H1 (cell line): Measurements from ENCODE around the gene IMPDH1. TPM values are rescaled to one million over a fixed set of nuclear protein-coding genes. Genes with fewer than 3 reads are reported as not detected.
A peak's percentile ranks its signal among the peaks of the same experiment; 100 is the strongest.

Experiments
- CTCF ChIA-PET: fragments of 300-600 bp; sonication (Branson Sonifier 250); formaldehyde crosslinking; loops from one replicate; lab custom pipeline; 2021; ENCODE audit not compliant: partially characterized antibody; lab: Charles Lee
- POLR2A ChIA-PET: fragments of 300-600 bp; sonication (Branson Sonifier 250); formaldehyde crosslinking; loops from one replicate; lab custom pipeline; 2021; ENCODE audit warnings: inconsistent platforms; ENCODE audit not compliant: partially characterized antibody; lab: Charles Lee
- DNase-seq, 2 experiments: peaks; one replicate each; pipeline versions ENCODE4 v3.0.0 to v3.0.0-alpha.2; 2010 to 2022; ENCODE audit warnings: low spot score in 2 of 2, low read depth in 1 of 2, mixed read lengths in 1 of 2
- FAIRE-seq: peaks from 2 replicates; lab custom pipeline; 2011; peaks lifted over from hg19 to GRCh38; lab: Jason Lieb, UNC
- H2AFZ ChIP-seq: 2 replicates; pipeline ENCODE4 v1.8.1; 2012; ENCODE audit warnings: low read length, inconsistent platforms
- H2AK5ac ChIP-seq: 2 replicates; pipeline ENCODE4 v1.6.1; 2013; ENCODE audit warnings: low read depth, low read length
- H2BK120ac ChIP-seq: replicated peaks from 2 replicates; pipeline ENCODE3; 2013; ENCODE audit warnings: low read depth, low read length, inconsistent platforms
- H2BK12ac ChIP-seq: 2 replicates; pipeline ENCODE4 v1.6.1; 2013; ENCODE audit warnings: low read depth, low read length
- H2BK15ac ChIP-seq: 2 replicates; pipeline ENCODE4 v1.6.1; 2013; ENCODE audit warnings: low read length
- H2BK20ac ChIP-seq: 2 replicates; pipeline ENCODE4 v1.6.1; 2013; ENCODE audit warnings: low read length
- H2BK5ac ChIP-seq: 2 replicates; pipeline ENCODE4 v1.6.1; 2013; ENCODE audit warnings: low read depth, low read length
- H3K14ac ChIP-seq: 2 replicates; pipeline ENCODE4 v1.6.1; 2013; ENCODE audit warnings: inconsistent platforms; ENCODE audit not compliant: insufficient read length
- H3K18ac ChIP-seq: 2 replicates; pipeline ENCODE4 v1.6.1; 2013; ENCODE audit warnings: low read length; ENCODE audit errors: extremely low read depth
- H3K23ac ChIP-seq: 2 replicates; pipeline ENCODE4 v1.6.1; 2013; ENCODE audit warnings: inconsistent platforms; ENCODE audit not compliant: insufficient read length
- H3K23me2 ChIP-seq: 2 replicates; pipeline ENCODE4 v1.6.1; 2013; ENCODE audit warnings: low read depth, low read length
- H3K27ac ChIP-seq: 2 replicates; pipeline ENCODE4 v1.6.1; 2011; ENCODE audit warnings: low read depth, low read length, inconsistent platforms
- H3K27me3 ChIP-seq, 4 experiments: replicated peaks in 1 of 4; 1 replicate in 1 of 4; 2 replicates in 3 of 4; pipeline versions ENCODE4 v1.6.1 to v1.8.1; 2011 to 2013; ENCODE audit warnings: low read length in 3 of 4, mild to moderate bottlenecking in 3 of 4, inconsistent platforms in 2 of 4, mixed read lengths in 2 of 4, moderate library complexity in 1 of 4; ENCODE audit not compliant: control insufficient read depth in 3 of 4, insufficient read depth in 3 of 4; ENCODE audit errors: extremely low read depth in 1 of 4
- H3K36me3 ChIP-seq, 4 experiments: 2 replicates each; pipeline versions ENCODE4 v1.6.1 to v1.8.1; 2011 to 2013; ENCODE audit warnings: mild to moderate bottlenecking in 4 of 4, low read length in 3 of 4, moderate library complexity in 2 of 4, control low read depth in 1 of 4, inconsistent platforms in 1 of 4; ENCODE audit not compliant: insufficient read depth in 4 of 4, control insufficient read depth in 2 of 4
- H3K4ac ChIP-seq: replicated peaks from 2 replicates; pipeline ENCODE3; 2013; ENCODE audit warnings: low read length, low read depth, mixed read lengths, inconsistent platforms; ENCODE audit not compliant: insufficient read length
- H3K4me1 ChIP-seq, 4 experiments: replicated peaks in 1 of 4; 1 replicate in 1 of 4; 2 replicates in 3 of 4; pipeline versions ENCODE4 v1.6.1 to v1.8.1; 2011 to 2013; ENCODE audit warnings: low read length in 3 of 4, inconsistent platforms in 2 of 4, mixed read lengths in 1 of 4; ENCODE audit not compliant: insufficient read depth in 4 of 4, control insufficient read depth in 3 of 4
- H3K4me2 ChIP-seq, 2 experiments: 2 replicates each; pipeline versions ENCODE4 v1.6.1 to v1.8.1; 2011 to 2013; ENCODE audit warnings: low read depth in 2 of 2, low read length in 2 of 2, control low read depth in 1 of 2, inconsistent platforms in 1 of 2, mild to moderate bottlenecking in 1 of 2; ENCODE audit not compliant: insufficient read depth in 1 of 2
- H3K4me3 ChIP-seq, 4 experiments: fragments of 200-600, 300-600 bp in 1 of 4; sonication (generic), shearing (Covaris generic), sonication (Bioruptor Twin) in 1 of 4; 2 replicates each; pipeline versions ENCODE4 v1.5.1 to v1.8.1; 2011 to 2016; ENCODE audit warnings: low read length in 4 of 4, low read depth in 3 of 4, control low read depth in 2 of 4, inconsistent platforms in 2 of 4, mild to moderate bottlenecking in 2 of 4, mixed read lengths in 1 of 4, moderate library complexity in 1 of 4; ENCODE audit not compliant: insufficient read depth in 2 of 4; ENCODE audit errors: extremely low read depth in 1 of 4
- H3K56ac ChIP-seq: replicated peaks from 2 replicates; pipeline ENCODE3; 2013; ENCODE audit warnings: low read depth, mild to moderate bottlenecking, mixed read lengths, low read length, inconsistent platforms; ENCODE audit not compliant: insufficient read length
- H3K79me1 ChIP-seq: 2 replicates; pipeline ENCODE4 v1.6.1; 2013; ENCODE audit warnings: low read depth, low read length, control low read depth
- H3K79me2 ChIP-seq, 2 experiments: 2 replicates each; pipeline versions ENCODE4 v1.6.1 to v1.8.1; 2012 to 2013; ENCODE audit warnings: low read length in 2 of 2, mild to moderate bottlenecking in 2 of 2, inconsistent platforms in 1 of 2; ENCODE audit not compliant: insufficient read depth in 2 of 2, control insufficient read depth in 1 of 2
- H3K9ac ChIP-seq, 4 experiments: replicated peaks in 1 of 4; 1 replicate in 1 of 4; 2 replicates in 3 of 4; pipeline versions ENCODE4 v1.6.1 to v1.8.1; 2011 to 2013; ENCODE audit warnings: low read depth in 3 of 4, low read length in 3 of 4, control low read depth in 2 of 4, mild to moderate bottlenecking in 2 of 4, moderate library complexity in 2 of 4, inconsistent platforms in 1 of 4; ENCODE audit errors: extremely low read depth in 1 of 4
- H3K9me3 ChIP-seq, 2 experiments: 2 replicates each; pipeline versions ENCODE4 v1.6.1 to v1.8.1; 2012 to 2013; ENCODE audit warnings: mild to moderate bottlenecking in 2 of 2, moderate library complexity in 2 of 2, control low read depth in 1 of 2, inconsistent platforms in 1 of 2, low read depth in 1 of 2, low read length in 1 of 2, mixed read lengths in 1 of 2; ENCODE audit not compliant: insufficient read depth in 2 of 2
- H4K20me1 ChIP-seq, 2 experiments: replicated peaks in 1 of 2; 2 replicates each; pipeline versions ENCODE3 to v1.8.1; 2011 to 2013; ENCODE audit warnings: inconsistent platforms in 2 of 2, low read length in 2 of 2, mild to moderate bottlenecking in 1 of 2; ENCODE audit not compliant: insufficient read depth in 2 of 2, control insufficient read depth in 1 of 2
- H4K5ac ChIP-seq: 2 replicates; pipeline ENCODE4 v1.6.1; 2013; ENCODE audit warnings: low read length, low read depth, mixed read lengths, inconsistent platforms; ENCODE audit not compliant: insufficient read length
- H4K8ac ChIP-seq: 2 replicates; pipeline ENCODE4 v1.8.0; 2013; ENCODE audit warnings: mild to moderate bottlenecking, moderate library complexity, low read length, inconsistent platforms; ENCODE audit not compliant: insufficient read depth; ENCODE audit errors: extremely low read depth
- H4K91ac ChIP-seq: replicated peaks from 2 replicates; pipeline ENCODE3; 2013; ENCODE audit warnings: low read length, mixed read lengths, inconsistent platforms; ENCODE audit not compliant: insufficient read length
- CBX5 ChIP-seq: fragments of 300-800, 300-1000 bp; sonication (generic); IDR thresholded peaks from 2 replicates; pipeline ENCODE4 v1.7.1; 2016; ENCODE audit warnings: antibody characterized with exemption, low read length, low read depth
- CTBP2 ChIP-seq: IDR thresholded peaks from 2 replicates; pipeline ENCODE4 v1.7.0; 2011; ENCODE audit warnings: borderline replicate concordance, mild to moderate bottlenecking, moderate library complexity, mixed read lengths, low read length; ENCODE audit not compliant: insufficient read depth, insufficient read length
- FOSL1 ChIP-seq: IDR thresholded peaks from 2 replicates; pipeline ENCODE4 v1.6.1; 2011; ENCODE audit warnings: mild to moderate bottlenecking, low read depth, low read length, moderate library complexity; ENCODE audit not compliant: insufficient read depth
- JUND ChIP-seq: IDR thresholded peaks from 2 replicates; pipeline ENCODE4 v1.6.1; 2011; ENCODE audit warnings: mild to moderate bottlenecking, improper control_type of control experiment, low read length
- POLR2AphosphoS5 ChIP-seq: IDR thresholded peaks from 2 replicates; pipeline ENCODE4 v1.6.1; 2011; ENCODE audit warnings: low read depth, low read length
- POU5F1 ChIP-seq: IDR thresholded peaks from 2 replicates; pipeline ENCODE4 v1.6.1; 2011; ENCODE audit warnings: low read depth, mild to moderate bottlenecking, low read length, moderate library complexity
- RNF2 ChIP-seq: fragments of 200-900, 300-1000 bp; sonication (generic); IDR thresholded peaks from 2 replicates; pipeline ENCODE4 v1.7.1; 2016; ENCODE audit warnings: borderline replicate concordance, low read depth, mild to moderate bottlenecking, antibody characterized with exemption, low read length; ENCODE audit not compliant: poor library complexity, severe bottlenecking; ENCODE audit errors: missing control alignments
- WGBS, 2 experiments: shearing (Covaris generic) in 1 of 2; methylation state at CpG; one replicate each; pipeline versions ENCODE4 v1.1.6 to v1.1.7; 2013 to 2015; ENCODE audit warnings: low lambda C conversion rate in 2 of 2, mixed read lengths in 2 of 2, inconsistent platforms in 1 of 2, low coverage in 1 of 2, missing lambda C conversion rate in 1 of 2; ENCODE audit not compliant: insufficient replicate concordance in 2 of 2, insufficient coverage in 1 of 2, insufficient read length in 1 of 2; ENCODE audit errors: extremely low coverage in 1 of 2, missing lambda C conversion rate in 1 of 2; 5-methylcytosine and 5-hydroxymethylcytosine counted together
- polyA plus RNA-seq, 7 experiments: library from polyadenylated mRNA; depleted of rRNA in 3 of 7; stranded (reverse) in 5 of 7; unstranded in 2 of 7; fragments of >200 nt in 5 of 7; fragments of 200-250 nt in 2 of 7; gene quantifications; 1 replicate in 5 of 7; 2 replicates in 1 of 7; 4 replicates in 1 of 7; pipeline versions ENCODE4 v1.2.1 to v1.2.3, GENCODE V29; 2011 to 2013; ENCODE audit warnings: missing spikeins in 2 of 7, mixed read lengths in 2 of 7
- total RNA-seq: library from RNA; stranded (reverse); fragmentation: NEBNext Ultra II Directional; extraction: Animal tissue kit (Norgen Biotek cat#: 25700); gene quantifications from 2 replicates; pipeline ENCODE4 v1.2.1, GENCODE V29; 2021
- TF ChIP-seq, protein P1 (sequence below): IDR thresholded peaks from 2 replicates; pipeline ENCODE4 v1.6.1; 2011; ENCODE audit warnings: low read depth, mild to moderate bottlenecking, low read length; ENCODE audit not compliant: insufficient read depth

The IMPDH1 gene
- total and polyA plus RNA-seq, 2 of the 8 experiments (the other 6 are each of a cell fraction or from before 2014, with no cell fraction given), result 45.8 TPM

DNA sequence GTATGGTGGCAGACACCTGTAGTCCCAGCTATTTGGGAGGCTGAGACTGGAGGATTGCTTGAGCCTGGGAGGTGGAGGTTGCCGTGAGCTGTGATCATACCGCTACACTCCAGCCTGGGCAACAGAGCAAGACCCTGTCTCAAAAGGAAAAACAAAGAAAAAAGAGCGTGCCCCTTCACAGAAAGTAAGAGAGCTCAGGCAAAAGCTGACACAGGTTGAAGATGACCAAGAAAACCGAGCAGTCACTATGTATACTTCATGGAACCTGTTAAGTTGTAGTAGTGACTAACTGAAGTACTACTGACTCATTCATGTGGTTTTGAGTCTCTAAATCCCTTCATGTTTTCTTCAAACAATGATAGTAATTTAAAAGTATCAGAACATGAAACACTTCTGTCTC is 47.1 kb downstream of the IMPDH1 start:
- H3K14ac ChIP-seq, result no peak overlapping the region
- H3K9ac ChIP-seq, result no peak overlapping the region
- H3K79me2 ChIP-seq, result no peaks in the 10 kb centered on the region
- H3K36me3 ChIP-seq, result peaks cover 0 to 9% (median 0%) of the 10 kb centered on the region in 4 experiments; a peak in 1 of 8 replicates
- no peak overlapping the region for H3K18ac ChIP-seq
- H3K56ac ChIP-seq, result no peak overlapping the region
- H3K4me2 ChIP-seq, result no peak overlapping the region; a peak in 1 of 4 replicates
- H4K91ac ChIP-seq, result no peak overlapping the region
- DNase-seq, result no peak
- H3K27me3 ChIP-seq, result peaks cover 28 to 70% (median 57%) of the 10 kb centered on the region in 4 experiments
- H2BK120ac ChIP-seq, result no peak overlapping the region
- H3K23ac ChIP-seq, result no peak overlapping the region
- H3K4me1 ChIP-seq, result peaks cover 0 to 14% (median 7%) of the 10 kb centered on the region in 4 experiments; a peak in 5 of 7 replicates
- no peak overlapping the region for H3K4ac ChIP-seq
- H3K79me1 ChIP-seq, result no peaks in the 10 kb centered on the region
- H2BK12ac ChIP-seq, result no peak overlapping the region
- peaks cover 8% of the 10 kb centered on the region; the same call in 1 of the 2 replicates for H3K23me2 ChIP-seq
- no peak overlapping the region for H4K8ac ChIP-seq
- POLR2A ChIA-PET, result no interaction called here
- FAIRE-seq, result no peak
- H3K27ac ChIP-seq, result no peak overlapping the region
- WGBS, 2 experiments, result 85% methylated on average over 4 of the region's 4 CpGs; no CpG with 5 or more reads in 1 of the 2 experiments
- H2AFZ ChIP-seq, result no peak overlapping the region
- no peaks in the 10 kb centered on the region for H3K9me3 ChIP-seq
- TF ChIP-seq FOSL1 (no peak), CTBP2 (no peak), JUND (no peak), POLR2AphosphoS5 (no peak), RNF2 (peak; percentile 2), CBX5 (no peak), POU5F1 (no peak)
- TF ChIP-seq, protein P1, sequence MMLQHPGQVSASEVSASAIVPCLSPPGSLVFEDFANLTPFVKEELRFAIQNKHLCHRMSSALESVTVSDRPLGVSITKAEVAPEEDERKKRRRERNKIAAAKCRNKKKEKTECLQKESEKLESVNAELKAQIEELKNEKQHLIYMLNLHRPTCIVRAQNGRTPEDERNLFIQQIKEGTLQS, result no peak
- H3K4me3 ChIP-seq, result no peak overlapping the region
- CTCF ChIA-PET, result interaction anchor here (1.5 to 11.5 kb wide), 2 partner anchors 15 to 21 kb away, joined by 7 to 274 read pairs; no protein-coding TSS in a partner anchor
- no peaks in the 10 kb centered on the region for H4K20me1 ChIP-seq
- H2AK5ac ChIP-seq, result no peak overlapping the region
- H2BK5ac ChIP-seq, result no peak overlapping the region
- no peak overlapping the region for H2BK15ac ChIP-seq
- H4K5ac ChIP-seq, result no peak overlapping the region
- no peak overlapping the region for H2BK20ac ChIP-seq
